ENCODE measurements around the gene DNAI1. TPM values are rescaled to one million over a fixed set of nuclear protein-coding genes. Genes with fewer than 3 reads are reported as not detected.

The DNAI1 gene
- total and polyA plus RNA-seq, 2 of the 13 experiments (the other 11 are each of a cell fraction or from before 2014, with no cell fraction given) = not detected

- TF ChIP-seq ZBTB4 (CRISPR knock-in tag; IDR thresholded peaks at IDR 0.05; ENCODE audit: borderline replicate concordance) (no peak), PHF8 (CRISPR knock-in tag; IDR thresholded peaks at IDR 0.05) (no peak), ZNF333 (CRISPR knock-in tag; IDR thresholded peaks at IDR 0.05; ENCODE audit: borderline replicate concordance) (no peak), MED1 (CRISPR knock-in tag; IDR thresholded peaks at IDR 0.05) (no peak), LCORL (IDR thresholded peaks at IDR 0.05) (no peak), LCORL (CRISPR knock-in tag; IDR thresholded peaks at IDR 0.05) (no peak), ZBTB2 (CRISPR knock-in tag; IDR thresholded peaks at IDR 0.05; ENCODE audit: low read depth) (no peak), ZNF512B (CRISPR knock-in tag; IDR thresholded peaks at IDR 0.05; ENCODE audit: borderline replicate concordance) (no peak)
Measured at GRCh38 chr9:34568133-34568532, 109.5 kb downstream of the DNAI1 start (continued).

Measured in HepG2 (cell line).